HS-27A (cell line): ENCODE data around the gene PITPNM1.
"Not testable (repeated sequence)": the region's sequence is repeated elsewhere in the genome, so short reads cannot be mapped to it uniquely, and the experiment has no call there.

Source experiments
- DNase-seq: peaks from one replicate; pipeline ENCODE4 v3.0.0-alpha.2; 2012; ENCODE audit warnings: low read depth, missing footprints

Gene PITPNM1

DNA sequence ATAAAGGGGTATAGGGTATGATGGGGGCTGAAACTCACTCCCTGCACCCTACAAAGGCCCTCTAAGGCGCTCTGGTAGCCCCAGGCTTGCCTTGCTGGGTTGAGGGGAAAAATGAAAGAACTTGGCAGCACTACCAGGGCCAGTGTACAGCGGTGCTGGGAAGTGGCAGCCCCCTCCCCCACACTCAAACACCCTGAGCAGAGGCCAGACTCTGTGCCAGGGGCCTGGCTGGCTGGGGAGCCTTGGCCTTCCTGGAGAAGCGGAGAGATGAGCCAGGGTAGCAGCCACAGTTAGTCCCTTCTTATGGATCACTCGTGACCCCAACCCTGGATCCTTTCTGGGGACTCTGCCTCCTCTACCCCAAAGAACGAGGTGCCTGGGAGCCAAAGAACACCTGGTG, 38.8 kb downstream of the PITPNM1 start:
- no peak for DNase-seq

DNA sequence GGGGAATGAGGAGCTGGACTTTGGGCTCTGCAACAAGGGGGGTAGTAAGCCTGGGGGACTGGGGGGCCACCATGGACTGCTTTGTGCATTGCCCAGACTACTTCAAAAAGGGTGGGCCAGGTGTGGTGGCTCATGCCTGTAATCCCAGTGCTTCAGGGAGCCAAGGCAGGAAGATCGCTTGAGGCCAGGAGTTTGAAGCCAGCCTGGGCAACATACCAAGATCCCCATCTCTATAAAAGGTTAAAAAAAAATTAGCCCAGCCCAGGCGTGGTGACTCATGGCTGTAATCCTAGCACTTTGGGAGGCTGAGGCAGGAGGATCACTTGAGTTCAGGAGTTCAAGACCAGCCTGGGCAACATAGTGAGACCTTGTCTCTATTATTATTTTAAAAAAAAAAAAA, 39.6 kb downstream of the PITPNM1 start:
- not testable (repeated sequence) for DNase-seq

DNA sequence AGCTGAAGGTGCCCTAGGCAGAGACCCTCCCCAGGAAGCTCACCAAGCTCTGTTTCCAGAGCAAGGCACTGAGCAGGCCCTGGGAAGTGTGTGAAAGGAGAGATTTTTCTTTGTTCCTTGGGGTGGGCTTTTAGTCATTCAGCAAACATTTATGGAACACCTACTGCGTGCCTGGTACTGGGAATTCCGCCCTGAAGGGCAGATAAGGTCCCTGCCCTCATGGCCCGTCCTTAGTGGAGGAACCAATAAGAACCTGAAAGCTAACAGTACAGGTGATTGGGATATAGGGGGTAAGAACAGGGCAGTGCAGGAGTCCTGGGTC, 40.0 kb downstream of the PITPNM1 start:
- no peak for DNase-seq

DNA sequence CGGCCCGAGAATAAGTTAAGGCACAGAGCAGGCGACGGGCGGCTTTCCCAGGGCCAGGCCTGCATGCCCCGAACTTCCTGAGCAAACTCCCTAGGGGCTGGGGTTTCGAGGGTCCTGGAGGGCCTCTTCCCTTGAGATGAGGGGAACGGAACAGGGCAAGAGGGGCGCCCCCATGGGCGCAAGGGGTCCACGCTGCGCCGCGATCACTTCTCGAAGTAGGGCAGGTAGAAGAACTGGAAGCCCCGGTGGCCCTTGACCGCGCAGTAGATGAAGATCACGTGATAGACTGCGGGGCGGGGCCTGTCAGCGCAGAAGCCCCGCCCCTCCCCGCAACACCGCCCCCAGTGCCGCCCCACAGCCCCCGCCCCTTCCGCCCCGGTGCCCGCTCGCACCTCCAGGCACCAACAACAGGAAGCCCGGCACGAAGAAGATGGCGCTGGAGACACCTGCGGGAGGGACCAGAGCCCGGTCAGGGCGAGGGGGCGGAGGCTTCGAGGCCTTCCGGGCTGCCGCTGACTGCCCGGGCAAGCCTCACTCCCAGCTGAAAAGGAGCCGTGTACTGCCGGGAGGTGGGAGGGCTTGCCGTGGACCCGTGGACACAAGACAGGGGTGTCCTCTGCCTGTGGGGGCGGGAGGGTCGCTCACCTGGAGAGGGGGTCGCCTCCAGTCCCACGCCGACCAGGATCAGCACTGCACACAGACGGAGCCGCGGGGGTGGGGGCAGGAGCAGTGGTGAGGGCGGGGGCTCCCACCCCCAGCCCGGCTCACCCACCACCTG, 40.6 kb downstream of the PITPNM1 start:
- DNase-seq, result no peak

DNA sequence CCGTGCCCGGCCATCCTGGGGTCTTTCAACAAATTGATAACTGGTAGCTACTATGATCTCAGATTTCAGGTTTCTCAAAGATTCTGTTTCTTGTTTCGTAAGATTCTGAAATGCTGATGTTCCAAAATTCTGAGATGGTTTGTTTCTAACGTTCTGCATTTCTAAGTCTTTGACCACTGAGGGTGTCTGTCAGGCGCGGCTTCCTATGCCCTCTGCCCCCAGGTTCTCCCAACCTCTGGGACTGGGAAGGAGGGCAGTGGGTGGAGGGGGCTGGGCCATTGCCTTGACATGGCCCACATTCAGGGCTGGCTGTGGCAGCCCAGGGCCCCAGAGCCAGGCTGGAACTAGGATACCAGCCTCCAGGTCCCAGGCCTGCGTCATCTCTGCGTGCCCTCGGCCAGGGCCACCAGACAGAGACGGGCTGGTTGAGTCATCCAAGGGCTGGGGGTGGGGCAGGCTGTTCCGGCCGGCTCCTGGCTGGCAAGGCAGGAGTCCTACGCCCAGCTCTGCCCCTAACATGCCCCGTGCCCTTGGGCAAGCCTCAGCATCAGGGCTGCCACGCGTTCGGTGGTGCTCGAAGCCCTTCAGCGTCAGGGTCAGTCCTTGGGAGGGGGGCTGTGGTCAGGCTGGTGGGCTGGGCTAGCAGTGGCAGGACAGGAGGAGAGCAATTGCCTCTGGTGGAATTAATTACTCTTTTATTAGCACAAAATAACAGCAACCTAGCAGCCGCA, 41.3 kb downstream of the PITPNM1 start:
- no peak for DNase-seq

DNA sequence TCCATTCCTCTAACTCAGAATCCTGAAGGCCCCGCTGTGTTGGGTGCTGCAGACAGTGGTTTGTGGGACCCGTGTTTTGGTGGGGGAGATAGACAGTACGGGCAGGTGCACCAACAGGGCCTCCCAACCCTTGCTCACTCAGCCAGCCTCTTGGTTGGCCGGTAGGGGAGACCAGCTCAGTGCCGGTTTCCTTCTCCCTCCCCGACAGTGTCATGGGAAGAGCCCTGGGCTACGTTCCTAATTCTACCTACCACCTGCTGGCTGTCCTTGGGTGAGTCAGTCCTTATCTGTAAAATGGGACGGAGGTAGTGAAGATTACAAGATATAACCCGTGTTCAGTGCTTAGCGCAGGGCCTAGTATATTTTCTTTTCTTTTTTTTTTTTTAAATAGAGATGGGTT, 42.0 kb downstream of the PITPNM1 start:
- DNase-seq, result no peak

DNA sequence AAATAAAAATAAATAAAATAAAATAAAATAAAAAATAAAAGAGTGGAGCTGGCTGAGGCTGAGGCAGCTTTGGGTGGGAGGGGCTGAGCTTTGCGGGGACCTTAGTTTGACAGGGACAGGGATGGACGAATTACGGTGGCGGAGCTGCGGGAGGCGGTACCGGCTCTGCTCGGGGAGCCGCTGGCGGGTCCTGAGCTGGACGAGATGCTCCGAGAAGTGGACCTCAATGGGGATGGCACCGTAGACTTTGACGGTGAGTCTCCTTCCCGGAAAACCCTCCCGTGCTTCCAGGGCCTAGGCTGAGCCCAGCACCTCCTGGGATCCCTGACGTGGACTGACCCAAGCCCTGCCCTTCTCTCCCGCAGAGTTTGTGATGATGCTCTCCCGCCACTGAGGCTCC, 46.9 kb downstream of the PITPNM1 start:
- no peak for DNase-seq

DNA sequence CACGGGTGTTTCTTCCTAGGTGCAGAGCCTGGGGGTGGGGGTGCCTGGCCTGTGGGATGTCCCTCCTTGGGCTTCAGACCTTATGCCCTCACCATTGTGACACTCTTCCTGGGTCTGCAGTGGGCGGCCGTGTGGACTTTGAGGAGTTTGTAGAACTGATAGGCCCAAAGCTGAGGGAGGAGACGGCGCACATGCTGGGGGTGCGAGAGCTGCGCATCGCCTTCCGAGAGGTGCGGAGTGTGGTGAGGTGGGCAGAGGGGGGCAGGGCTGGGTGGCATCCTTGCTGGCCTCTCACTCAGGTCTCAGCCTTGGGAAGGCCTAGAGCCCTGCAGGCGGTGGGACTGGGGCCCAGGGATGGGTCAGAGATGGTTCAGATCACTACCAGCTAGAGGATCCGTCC, 47.7 kb downstream of the PITPNM1 start:
- no peak for DNase-seq

DNA sequence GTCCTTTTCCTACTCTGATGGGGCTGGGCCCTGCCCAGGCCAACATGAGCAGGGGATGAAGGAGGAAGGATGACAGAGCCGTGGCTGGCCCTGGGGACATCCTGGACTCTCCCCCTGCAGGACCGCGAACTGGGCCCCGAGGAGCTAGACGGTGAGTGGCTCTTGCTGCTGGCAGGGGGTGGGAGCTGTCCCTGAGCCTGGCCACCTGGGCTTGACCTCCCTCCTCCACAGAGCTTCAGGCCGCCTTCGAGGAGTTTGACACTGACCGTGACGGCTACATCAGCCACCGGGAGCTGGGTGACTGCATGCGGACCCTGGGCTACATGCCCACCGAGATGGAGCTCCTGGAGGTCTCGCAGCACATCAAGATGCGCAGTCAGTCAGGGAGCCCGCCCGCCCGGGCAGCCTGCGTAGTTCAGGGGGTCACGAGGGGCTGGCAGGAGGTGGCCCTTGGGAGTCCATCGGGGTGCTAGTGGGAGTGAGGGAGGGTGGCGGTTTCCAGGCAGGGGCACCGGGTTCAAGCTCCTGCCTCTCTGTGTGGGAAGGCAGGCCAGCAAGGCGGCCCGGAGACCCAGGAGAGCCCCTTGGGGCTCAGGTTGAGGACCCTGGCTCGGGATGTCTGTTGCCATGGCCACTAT, 49.0 kb downstream of the PITPNM1 start:
- no peak for DNase-seq

DNA sequence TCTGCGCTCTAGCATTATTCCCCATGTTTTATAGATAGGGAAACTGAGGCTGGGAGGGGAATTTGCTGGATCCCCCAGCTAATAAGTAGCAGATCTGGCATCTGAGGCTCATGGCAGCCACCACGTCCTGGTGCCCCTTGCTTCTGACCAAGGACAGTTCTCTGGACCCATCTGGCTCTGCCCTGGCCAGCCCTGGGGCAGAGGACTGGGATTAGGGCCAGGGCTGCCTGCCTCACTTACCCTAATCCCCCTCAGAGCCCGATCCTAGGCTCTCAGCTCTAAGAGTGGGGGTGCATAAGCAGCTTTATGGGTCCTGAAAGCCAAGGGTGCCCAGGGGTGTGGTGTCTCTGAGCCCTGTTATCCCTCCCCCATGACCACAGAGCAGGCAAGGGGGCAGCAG, 50.1 kb downstream of the PITPNM1 start, which contains the start of gene CABP4:
TSS of gene CABP4 (plus strand) at position 301 of the 400 bp plus-strand sequence. CDS start at position 371, 70 bp downstream.
- no peak for DNase-seq

DNA sequence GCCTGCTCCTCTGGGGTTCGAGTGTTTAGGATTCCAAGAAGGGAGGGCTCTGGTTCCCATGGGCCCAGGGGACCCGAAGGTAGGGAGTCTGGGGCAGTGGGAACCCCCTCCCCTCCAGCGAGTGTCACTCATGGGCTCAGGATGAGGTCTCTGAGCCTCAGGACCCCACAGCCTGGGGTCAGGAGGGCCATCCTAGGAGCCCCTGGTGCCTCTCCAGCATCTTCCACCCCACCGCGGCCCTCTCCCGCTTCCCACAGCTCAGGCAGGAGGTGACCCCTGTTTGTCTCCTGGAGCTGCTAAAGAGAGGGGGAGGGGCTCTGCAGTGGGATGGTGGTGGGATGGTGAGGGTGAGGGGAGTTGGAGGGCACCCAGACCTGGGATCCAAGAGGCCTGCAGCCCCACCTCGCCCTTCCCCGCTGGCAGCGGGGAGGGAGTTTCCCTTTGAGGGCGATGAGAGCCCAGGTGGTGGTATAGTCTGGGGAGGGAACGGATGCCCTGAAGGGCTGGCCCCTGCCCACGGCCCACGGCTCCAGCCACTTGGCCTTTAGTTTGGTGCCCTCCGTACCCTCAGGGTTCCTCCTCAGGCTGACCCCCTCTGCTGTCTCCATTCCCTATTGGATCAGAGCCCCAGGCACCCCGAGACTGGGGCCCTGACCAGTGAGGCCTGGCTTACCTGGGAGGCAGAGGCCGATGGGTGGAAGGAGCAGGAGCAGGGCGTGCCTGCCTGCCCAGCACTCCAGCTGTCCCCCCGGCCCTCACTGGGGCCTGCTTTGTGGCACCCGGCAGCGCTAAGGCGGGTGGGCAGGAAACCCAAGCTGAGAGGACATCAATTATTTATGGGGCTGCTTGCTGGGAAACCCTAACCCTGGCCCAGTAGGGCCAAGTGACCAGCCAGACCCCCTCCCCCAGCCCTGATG, 51.1 kb downstream of the PITPNM1 start:
- no peak for DNase-seq

DNA sequence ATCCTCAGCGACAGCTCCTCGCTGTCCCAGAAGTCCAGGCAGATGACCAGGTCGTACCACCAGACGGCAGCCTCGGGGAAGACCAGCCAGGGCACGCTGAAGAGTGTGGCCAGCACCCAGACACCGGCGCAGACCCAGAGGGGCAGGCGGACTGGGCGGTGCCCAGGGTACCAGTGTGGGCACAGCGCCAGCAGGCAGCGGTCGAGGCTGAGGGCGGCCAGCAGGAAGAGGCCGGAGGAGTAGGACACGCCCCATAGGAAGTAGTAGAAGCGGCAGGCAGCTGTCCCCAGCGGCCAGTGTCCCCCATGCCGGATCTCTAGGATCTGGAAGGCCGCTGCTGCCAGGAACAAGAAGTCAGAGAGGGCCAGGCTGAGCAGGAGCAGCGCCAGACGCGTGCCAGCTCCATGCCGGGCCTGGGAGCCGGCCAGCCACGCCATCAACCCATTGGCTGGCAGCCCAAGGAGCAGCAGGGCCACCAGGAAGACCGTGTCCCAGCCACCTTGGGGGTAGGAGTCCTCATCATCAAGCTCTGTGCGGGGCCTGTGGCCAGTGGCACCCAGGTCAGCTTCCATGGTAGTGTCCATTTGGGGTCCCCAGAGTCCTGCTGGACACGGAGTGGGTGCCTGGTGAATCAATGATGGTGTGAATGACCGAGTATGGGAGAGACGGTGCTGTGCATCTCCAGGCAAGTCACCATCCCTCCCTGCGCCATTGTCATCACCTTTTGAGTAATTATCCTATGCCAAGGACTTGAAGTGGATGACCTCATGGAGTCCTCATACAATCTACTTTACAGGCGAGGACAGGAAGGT, 52.8 kb downstream of the PITPNM1 start, which contains the start of gene GPR152:
TSS of gene GPR152 (minus strand) at position 589 of the 812 bp plus-strand sequence. CDS start at position 584, 5 bp downstream.
- no peak for DNase-seq

DNA sequence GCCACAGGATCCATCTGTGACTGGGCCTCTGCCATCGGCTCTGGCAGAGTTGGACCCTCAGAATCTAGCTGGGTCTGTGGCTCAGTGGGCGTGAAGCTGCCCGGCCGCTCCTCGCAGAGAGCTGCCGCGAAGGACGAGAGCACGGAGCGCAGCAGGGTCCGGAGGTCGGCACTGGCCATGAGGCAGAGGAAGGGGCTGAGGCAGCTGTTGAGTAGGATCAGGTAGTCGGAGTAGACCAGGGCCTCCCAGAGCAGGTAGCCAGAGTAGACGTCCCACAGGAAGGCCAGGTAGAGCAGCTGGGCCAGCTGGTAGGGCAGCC, 53.5 kb downstream of the PITPNM1 start:
- DNase-seq, result no peak

DNA sequence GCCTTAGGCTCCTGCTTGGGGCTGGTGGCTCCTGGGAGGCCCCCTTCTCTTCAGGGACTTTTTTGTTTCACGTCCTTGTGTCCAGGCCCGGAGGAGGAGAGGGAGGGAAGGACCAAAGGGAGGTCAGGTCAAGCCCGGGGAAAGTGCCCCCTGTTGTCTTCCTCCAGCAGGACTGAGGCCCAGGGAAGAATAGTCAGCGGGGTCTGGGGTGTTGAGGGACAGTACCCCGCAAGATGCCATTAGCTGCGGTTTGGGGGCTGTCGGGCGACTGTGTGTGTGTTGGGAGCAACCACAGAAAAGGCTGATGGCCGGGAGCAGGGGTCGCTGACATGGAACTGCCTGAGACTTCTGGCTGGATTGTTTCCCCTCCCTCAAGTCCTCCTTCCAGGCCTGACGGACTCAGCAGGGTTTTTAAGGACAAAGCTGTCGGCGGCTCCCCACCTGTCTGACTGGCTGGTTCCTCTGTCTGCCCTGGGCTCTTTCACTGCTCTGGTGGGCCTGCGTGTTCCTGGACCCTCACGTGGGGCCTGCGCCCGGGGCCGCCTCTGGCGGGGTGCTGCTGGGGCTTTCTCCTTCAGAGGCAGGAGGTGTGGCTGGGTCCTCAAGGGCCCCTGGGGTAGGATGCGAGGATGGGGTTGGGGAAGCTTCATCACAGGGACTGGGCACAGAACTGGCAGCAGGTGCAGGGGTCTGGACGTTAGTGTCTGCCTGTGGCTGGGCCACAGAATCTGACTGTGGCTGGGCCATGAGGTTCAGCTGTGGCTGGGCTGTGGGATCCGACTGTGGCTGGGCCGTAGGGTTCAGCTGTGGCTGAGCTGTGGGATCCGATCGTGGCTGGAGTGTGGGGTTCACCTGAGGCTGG, 54.1 kb downstream of the PITPNM1 start:
- DNase-seq, result no peak

DNA sequence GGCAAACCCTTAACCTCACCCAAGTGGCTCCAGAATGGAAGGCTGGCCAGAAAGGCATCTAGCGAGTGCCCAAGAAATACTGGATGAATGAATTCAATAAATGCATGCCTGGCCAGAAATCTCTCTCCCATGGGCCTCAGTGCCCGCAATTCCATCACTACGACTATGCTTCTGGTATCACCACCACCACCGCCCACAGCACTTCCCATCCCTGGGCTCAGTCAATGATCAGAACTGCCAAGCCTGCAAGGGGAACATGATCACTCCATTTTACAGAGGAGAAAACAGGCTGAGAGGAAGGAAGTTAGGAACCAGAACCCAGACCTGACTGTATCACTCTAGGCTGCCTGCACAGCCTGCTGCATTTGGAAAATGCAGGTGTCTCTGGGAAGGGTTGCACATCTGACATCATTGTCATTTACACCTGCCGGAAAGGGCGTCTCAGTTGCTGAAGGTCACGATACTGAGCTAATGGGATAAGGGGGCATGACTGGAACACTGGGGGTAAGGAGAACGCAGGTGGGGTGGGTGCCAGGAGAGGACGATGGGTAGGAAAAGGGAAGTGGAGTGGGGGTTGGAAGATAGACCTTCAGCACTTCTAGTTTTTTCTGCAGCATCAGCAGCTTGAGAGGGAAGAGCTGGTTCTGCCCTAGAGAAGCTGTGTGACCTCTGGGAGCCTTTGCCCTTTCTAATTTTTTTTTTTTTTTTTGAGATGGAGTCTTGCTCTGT, 55.9 kb downstream of the PITPNM1 start:
- DNase-seq, result no peak

DNA sequence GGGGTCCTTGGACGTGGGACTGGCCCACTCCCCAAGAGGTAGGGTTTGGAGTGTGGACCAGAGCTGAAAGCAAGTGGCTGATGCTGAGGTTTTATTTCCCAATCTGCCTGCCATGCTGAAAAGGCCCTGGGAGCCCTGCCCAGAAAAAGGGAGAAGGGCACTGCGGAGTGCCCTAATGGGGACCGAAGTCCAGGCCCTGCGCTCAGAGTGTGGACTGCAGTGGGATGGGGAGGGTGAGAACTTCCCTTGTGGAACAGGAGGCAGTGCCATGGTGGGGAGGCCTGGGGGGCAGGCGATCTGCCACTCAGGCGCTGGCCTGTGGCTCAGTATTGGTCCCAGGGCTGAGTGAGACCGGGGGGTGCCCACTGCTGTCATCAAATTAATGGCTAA, 56.9 kb downstream of the PITPNM1 start:
- DNase-seq, result no peak

DNA sequence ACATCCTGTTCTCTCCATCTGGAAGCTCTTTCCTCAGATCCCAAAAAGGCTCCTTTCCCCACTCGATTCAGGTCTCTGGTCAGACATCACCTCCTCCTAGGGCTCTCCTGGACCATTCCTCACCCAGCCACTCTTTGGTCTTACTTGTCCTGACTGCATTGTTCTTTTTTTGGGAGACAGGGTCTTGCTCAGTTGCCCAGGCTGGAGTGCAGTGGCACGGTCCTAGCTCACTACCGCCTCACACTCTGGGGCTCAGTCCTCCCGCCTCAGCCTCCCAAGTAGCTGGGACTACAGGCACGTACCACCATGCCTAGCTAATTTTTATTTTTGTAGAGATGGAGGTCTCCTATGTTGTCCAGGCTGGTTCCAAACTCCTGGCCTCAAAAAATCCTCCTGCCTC, 59.6 kb downstream of the PITPNM1 start:
- no peak for DNase-seq

DNA sequence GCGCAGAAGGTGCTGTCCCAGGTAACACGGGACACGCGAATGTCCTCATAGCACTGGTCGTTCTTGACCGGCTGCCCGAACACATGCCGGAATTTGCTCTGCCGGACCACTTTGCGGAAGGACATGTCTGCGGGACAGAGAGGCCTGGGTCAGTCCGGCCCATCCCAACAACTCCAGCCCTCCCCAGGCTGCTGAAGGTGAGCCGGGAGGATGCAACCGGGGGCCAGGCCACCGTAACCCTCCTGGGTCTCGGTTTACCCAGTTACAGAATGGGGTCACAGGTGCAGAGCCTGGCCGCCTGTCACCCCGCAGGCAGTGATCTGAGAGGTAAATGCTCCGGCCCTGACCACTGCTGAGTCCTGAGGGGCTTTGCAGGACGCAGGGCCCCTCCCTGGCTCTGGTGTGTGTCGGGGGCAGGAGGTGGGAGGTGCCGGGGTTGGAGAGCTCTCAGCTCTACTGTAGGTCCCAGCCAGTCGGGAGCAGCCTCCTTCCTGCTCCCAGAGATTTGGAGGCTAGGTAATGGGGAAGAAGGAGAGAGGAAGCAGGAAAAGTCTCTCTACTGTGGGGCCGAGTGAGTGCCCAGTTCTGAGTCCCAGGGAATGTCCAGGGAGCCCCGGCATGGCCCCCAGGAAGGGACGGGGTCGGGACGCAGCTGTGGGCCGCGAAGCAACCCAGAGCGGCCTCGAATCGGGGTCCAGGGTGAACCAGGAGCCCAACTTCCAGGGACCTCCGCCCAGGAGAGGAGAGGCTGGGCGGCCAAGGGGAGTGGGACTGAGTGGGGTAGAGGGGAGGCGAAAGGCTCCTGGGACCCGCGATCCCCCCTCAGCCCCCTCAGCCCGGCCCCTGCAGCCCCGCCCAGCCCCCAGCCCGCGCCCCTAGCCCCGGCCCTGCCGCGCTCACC, 62.4 kb downstream of the PITPNM1 start:
- no peak for DNase-seq
